Activated CD8-positive, alpha-beta memory T cell treated with anti-CD3 and anti-CD28 coated beads, Interleukin-2, amount 50 U/mL, for 48 hours (primary cell): ENCODE results near the gene CD53.
"Not testable (repeated sequence)": the region's sequence is repeated elsewhere in the genome, so short reads cannot be mapped to it uniquely, and the experiment has no call there.

Experiments
- DNase-seq: peaks from one replicate; pipeline ENCODE4 v3.0.0-alpha.2; 2020

The CD53 gene

GRCh38 chr1:110872745-110873720 is at the start of gene CD53:
Gene CD53 (plus strand): TSS chr1:110873148. CDS start chr1:110891409, 18,261 bp downstream.
- DNase-seq = no peak

DNA sequence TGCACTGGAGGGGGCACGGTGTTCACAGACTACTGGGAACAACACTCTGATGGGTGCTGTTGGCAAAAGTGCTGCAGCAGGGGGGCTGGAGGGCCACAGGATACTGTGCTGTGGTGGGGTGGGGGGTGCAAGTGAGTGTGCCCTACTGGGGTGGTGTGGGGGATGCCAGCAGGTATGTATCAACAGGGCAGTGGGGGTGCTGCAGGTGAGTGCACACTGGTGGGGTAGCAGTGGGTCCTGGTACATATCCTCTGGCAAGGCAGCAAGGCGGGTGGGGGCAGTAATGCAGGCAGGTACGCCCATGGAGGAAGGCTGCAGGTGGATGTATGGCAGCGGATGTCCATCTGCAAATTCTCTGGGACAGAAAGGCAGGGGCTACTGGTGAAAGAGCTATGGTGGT is 48.8 kb upstream of the CD53 start:
- DNase-seq = no peak

DNA sequence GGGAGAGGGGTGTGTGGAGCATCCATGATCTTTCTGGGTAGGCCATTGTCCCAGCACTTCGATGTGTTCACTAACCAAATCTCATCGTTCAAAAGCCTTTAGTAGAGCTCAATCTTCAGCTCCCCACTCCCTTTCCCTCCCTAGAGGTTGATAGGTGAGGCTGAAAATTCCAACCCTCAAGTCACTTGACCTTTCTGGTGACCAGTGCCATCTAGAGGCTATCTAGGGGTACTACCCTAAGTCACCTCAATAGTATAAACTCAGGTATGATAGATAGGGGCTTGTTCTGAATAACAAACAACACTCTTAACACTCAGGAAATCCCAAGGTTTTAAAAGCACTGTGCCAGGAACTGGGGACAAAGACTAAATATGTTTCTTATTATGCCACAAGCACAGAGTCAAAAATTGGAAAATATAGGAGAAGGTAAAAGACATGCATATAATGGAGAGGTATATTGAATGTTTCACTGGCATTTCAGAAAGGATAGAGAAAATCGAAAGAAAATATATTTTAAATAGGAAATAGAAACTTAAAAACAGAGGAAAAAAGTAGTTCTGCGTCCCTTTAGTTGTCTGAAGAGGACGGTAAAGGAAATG is 42.9 kb upstream of the CD53 start:
- no peak for DNase-seq

DNA sequence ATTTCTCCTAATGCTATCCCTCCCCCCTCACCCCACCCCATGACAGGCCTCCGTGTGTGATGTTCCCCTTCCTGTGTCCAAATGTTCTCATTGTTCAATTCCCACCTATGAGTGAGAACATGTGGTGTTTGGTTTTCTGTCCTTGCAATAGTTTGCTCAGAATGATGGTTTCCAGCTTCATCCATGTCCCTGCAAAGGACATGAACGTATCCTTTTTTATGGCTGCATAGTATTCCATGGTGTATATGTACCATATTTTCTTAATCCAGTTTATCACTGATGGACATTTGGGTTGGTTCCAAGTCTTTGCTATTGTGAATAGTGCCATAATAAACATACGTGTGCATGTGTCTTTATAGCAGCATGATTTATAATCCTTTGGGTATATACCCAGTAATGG is 39.2 kb upstream of the CD53 start:
- not testable (repeated sequence) for DNase-seq

- no peak for DNase-seq
These were observed 26.1 kb upstream of the CD53 start for GRCh38 chr1:110846861-110847260.

GRCh38 chr1:110850145-110850544 is 22.8 kb upstream of the CD53 start:
- no peak for DNase-seq

DNA sequence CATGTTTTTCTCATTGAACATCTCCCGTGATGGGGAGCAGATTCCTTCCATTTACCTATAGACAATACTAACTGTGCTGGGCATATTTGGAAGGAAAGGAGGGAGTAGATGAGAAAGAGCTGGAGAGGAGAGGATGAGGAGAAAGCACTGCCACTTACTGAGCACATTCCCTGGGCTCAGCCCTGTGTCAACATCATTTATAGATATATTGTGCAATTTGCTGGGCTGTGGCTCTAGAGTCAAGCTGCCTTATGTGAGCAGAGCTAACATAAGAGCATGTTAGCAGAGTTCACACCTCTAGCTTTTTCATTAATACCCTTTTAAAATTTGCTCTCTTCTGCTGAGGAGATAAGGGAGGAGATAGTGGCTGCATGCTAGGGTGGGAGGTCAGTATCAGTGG is 22.3 kb upstream of the CD53 start:
- DNase-seq = no peak

DNA sequence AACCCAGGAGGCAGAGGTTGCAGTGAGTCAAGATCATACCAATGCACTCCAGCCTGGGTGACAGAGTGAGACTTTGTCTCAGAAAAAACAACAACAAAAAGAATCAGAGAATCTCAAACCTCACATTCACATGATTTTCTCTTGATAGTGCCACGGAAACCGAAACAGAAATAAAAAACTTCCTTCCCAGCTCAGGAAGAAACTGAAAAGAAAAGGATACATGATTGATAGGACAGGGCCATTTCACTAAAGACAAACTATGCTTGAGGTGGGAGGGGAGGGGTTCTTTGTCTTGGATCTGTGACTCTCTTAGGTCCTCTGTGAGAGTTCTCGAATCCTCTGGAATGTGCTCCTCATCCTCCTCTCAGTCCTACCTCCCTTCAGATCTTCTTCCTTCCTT is 19.8 kb upstream of the CD53 start:
- DNase-seq = no peak

- DNase-seq = no peak
These were observed 16.5 kb upstream of the CD53 start for GRCh38 chr1:110856410-110856809.

DNA sequence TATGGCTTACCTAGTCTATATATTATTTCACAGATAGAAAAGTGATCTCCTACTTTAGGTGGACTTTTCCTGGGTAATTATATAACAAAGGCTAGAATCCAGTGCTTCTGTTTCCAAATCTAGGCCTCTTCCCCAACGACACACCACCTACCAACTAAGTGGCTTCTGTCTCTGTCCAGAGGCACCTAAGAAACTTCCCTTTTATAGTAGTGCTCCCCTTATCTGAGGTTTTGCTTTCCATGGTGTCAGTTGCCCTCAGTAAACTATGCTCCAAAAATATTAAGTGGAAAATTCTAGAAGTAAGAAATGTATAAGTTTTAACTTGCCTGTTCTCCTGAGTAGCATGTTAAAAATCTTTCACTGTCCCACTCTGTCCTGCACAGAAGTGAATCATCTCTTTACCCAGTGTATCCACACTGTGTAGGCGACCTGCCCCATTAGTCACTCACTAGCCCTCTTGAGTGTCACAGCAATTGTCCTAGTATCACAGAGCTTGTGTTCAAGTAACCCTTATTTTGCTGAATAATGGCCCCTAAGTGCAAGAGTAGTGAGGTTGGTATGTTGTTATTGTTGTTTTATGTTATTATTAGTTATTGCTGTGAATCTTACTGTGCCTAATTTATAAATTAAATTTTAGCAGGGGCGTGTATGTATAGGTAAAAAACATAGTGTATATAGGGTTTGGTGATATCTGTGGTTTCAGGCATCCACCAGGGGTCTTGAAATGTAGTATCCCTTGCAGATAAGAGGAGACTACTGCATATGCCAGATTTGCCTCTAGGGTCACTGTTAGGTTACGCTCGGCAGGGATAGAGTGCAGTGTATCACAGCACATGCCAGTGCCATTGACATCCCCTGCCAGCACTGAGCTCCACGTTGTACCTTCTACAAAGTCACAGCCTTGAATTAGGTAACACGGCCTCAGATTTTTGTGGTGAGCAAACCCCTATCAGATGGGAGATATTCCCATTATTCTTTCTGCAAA is 14.7 kb upstream of the CD53 start:
- no peak for DNase-seq

- no peak for DNase-seq
These were observed 13.9 kb upstream of the CD53 start for GRCh38 chr1:110859062-110859461.

GRCh38 chr1:110860174-110860573 is 12.8 kb upstream of the CD53 start:
- no peak for DNase-seq

- DNase-seq = not testable (repeated sequence)
These were observed 12.3 kb upstream of the CD53 start for GRCh38 chr1:110860620-110861019.

DNA sequence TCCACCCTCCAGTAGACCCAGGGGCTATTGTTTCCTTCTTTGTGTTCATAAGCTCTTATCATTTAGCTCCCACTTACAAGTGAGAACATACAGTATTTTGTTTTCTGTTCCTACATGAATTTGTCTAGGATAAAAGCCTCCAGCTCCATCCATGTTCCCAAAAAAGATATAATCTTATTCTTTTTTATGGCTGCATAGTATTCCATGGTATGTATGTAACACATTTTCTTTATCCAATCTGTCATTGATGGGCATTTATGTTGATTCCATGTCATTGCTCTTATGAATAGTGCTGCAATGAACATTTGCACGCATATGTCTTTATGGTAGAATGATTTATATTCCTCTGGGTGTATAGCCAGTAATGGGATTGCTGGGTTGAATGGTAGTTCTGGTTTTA is 11.0 kb upstream of the CD53 start:
- not testable (repeated sequence) for DNase-seq

- no peak for DNase-seq
These were observed 8.7 kb upstream of the CD53 start for GRCh38 chr1:110864287-110864686.

DNA sequence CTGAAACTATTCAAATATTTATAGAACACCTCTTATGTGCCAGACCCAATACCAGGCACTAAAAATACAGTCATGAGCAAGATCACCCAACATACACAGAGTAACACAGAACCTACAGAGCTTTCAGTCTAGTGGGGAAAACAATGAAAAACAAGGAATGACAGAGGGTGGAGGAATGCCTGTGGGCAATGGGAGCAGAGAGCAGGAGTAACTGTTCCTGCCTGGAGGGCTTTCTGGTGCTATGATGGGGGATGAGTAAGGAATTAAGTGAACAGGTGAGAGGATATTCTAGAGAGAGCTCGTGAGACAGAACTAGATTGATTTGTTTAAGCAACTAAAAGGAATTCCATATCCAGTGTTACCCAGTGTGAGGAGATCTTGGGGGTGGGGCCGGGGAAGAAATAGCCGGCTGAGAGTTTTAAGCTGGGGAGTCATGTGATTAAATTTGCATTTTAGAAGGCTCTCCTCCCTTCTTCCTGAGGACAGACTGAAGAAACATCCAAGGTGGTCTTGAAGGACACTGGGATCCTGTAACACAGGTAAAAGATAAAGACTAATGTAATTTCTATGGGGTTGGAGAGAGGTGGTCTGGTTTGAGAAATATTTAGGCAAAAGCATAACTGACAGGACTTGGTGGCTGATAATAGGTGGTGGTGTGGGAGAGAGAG is 2.1 kb upstream of the CD53 start:
- no peak for DNase-seq

DNA sequence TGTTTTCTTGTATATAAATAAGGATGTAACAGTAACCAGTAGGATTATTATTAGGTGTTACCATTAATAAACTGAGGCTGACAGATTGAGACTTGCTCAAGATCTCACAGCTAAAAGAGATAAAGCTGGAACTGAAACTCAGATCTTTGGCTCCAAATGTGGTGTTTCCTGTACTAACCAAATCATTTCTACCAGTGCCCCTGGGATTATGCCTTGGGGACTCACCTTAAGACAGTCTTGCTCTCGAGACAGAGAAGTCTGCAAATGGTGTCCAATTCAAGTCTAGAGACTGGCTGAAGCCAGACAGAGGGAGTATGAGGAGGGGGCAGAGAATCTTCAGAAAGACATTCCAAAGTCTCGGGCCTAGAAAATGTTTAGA is 593 bp upstream of the CD53 start:
- no peak for DNase-seq

DNA sequence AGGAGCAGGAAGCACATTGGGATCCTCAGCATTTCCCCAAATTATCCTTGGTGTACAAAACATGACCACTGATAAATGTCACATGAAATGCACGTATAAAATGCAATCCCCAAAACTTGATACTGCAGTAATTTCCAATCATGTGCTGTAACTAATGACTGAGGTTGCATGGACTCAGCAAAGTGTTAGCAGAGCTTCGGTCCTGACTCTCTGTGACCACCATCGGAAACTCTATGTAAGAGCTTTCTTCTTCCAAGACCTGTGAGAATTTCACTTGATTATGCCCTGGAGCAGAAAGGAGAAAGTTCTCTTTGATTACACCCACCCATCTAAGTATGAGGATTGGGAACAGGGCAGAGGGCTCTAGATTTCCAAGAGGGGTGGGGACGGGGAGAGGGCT is 908 bp downstream of the CD53 start:
- DNase-seq = no peak

GRCh38 chr1:110874324-110875215 is 1.6 kb downstream of the CD53 start:
- no peak for DNase-seq

DNA sequence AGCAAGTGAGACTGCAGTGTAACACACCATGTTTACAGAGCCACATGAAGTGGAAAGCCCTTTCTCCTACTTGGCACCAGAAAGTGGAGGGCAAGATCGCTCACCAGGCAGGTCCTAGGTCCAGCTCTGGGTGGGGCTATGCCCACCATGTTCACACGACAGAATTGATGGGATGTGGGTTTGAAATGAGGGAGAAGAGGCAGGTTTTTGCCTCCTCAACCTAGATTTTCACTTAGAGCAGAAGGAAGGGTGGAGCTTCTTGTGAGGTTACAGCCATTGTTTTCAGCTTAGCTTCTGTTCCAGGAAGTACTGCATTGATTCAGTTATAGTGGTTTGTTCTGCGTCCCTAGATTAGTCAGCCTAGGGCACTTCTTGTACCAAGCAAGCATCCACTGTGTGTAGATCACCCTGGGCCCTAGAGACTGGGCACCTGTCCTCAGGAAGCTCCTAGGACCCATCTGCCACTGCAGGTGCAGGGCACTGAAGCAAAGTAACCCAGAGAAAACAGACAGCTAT is 2.3 kb downstream of the CD53 start:
- peak; percentile 71 for DNase-seq

DNA sequence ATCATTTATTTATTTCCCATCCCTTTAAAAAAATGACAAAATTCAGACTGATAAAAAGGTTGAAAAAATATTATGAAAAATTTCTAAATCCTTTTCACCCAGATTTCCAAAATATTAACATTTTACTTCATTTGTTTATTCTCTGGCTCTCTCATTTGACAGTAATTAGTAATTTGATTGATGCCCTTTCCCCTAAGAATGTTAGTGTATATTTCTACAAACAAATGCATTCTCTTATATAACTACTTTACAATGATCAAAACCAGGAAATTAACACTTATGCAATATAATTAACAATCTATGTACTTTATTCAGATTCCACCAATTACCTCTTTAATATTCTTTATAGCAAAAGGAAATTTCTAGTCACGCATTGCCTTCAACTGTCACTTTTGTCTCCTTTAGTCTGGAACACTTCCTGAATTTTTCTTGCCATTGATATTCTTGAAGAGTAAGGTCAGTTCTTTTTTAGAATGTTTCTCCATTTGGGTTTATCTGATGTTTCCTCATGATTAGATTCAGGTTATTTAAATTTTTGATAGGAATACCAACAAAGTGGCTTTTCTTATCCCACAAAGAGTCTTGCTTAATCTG is 3.9 kb downstream of the CD53 start:
- no peak for DNase-seq
